WTC11 (cell line): ENCODE data around the gene CTNNA3. TPM values are rescaled to one million over a fixed set of nuclear protein-coding genes. Genes with fewer than 3 reads are reported as not detected.

ENCODE experiments used
- ATAC-seq: fragments of 200-7000 bp; cut with Tn5 transposase; 2 replicates; pipeline ENCODE4 v1.10.0; 2021; ENCODE audit warnings: mild to moderate bottlenecking, moderate library complexity
- CTCF ChIA-PET: fragments of 300-600 bp; sonication (Branson Sonifier 250); formaldehyde crosslinking; loops from one replicate; lab custom pipeline; 2021; ENCODE audit warnings: antibody characterized with exemption; lab: Charles Lee
- POLR2A ChIA-PET: fragments of 350-600 bp; sonication (Branson Sonifier 250); formaldehyde crosslinking; loops from one replicate; lab custom pipeline; 2021; ENCODE audit warnings: antibody characterized with exemption; lab: Charles Lee
- DNase-seq: peaks from one replicate; pipeline ENCODE4 v3.0.0; 2021; ENCODE audit warnings: low spot score
- H3K27ac Mint-ChIP-seq: 2 replicates; pipeline ENCODE4 v1.8.0; 2021; ENCODE audit warnings: mixed read lengths
- H3K27me3 Mint-ChIP-seq: 2 replicates; pipeline ENCODE4 v1.8.0; 2021; ENCODE audit warnings: low read depth, mild to moderate bottlenecking, moderate library complexity, mixed read lengths
- H3K36me3 Mint-ChIP-seq: 2 replicates; pipeline ENCODE4 v1.8.0; 2021; ENCODE audit warnings: mixed read lengths
- H3K4me1 Mint-ChIP-seq: 2 replicates; pipeline ENCODE4 v1.8.0; 2022; ENCODE audit warnings: mixed read lengths
- H3K4me3 Mint-ChIP-seq: 2 replicates; pipeline ENCODE4 v1.8.0; 2021; ENCODE audit warnings: mild to moderate bottlenecking, moderate library complexity, mixed read lengths
- H3K9me3 Mint-ChIP-seq: 2 replicates; pipeline ENCODE4 v1.8.0; 2021; ENCODE audit warnings: mixed read lengths
- ATF2 ChIP-seq: sonication (generic); formaldehyde crosslinking; IDR thresholded peaks from 2 replicates; pipeline ENCODE4 v1.8.1; 2022; ENCODE audit warnings: low read depth, missing genetic modification reagents, borderline replicate concordance
- E2F5 ChIP-seq: sonication (generic); formaldehyde crosslinking; IDR thresholded peaks from 2 replicates; pipeline ENCODE4 v1.8.1; 2022; ENCODE audit warnings: mild to moderate bottlenecking, moderate library complexity, missing genetic modification reagents
- ESRRA ChIP-seq: sonication (generic); formaldehyde crosslinking; IDR thresholded peaks from 2 replicates; pipeline ENCODE4 v1.8.1; 2022; ENCODE audit warnings: mild to moderate bottlenecking, missing genetic modification reagents, borderline replicate concordance
- FOXJ3 ChIP-seq: sonication (generic); formaldehyde crosslinking; IDR thresholded peaks from 2 replicates; pipeline ENCODE4 v1.9.0; 2021; ENCODE audit warnings: missing genetic modification reagents, mild to moderate bottlenecking, borderline replicate concordance
- FOXP1 ChIP-seq: sonication (generic); formaldehyde crosslinking; IDR thresholded peaks from 2 replicates; pipeline ENCODE4 v1.8.0; 2022; ENCODE audit warnings: missing genetic modification reagents, mild to moderate bottlenecking, moderate library complexity, borderline replicate concordance
- IRF1 ChIP-seq: sonication (generic); formaldehyde crosslinking; IDR thresholded peaks from 2 replicates; pipeline ENCODE4 v1.8.0; 2023; ENCODE audit warnings: missing genetic modification reagents
- MLX ChIP-seq: sonication (generic); formaldehyde crosslinking; IDR thresholded peaks from 2 replicates; pipeline ENCODE4 v1.8.1; 2023; ENCODE audit warnings: mild to moderate bottlenecking, missing genetic modification reagents, moderate library complexity
- NFYB ChIP-seq: sonication (generic); formaldehyde crosslinking; conservative IDR thresholded peaks from 2 replicates; pipeline ENCODE4 v1.8.0; 2022; ENCODE audit warnings: low read depth, missing genetic modification reagents
- NR1H2 ChIP-seq: sonication (generic); formaldehyde crosslinking; IDR thresholded peaks from 2 replicates; pipeline ENCODE4 v1.9.0; 2021; ENCODE audit warnings: mild to moderate bottlenecking, moderate library complexity, missing genetic modification reagents
- PREB ChIP-seq: sonication (generic); formaldehyde crosslinking; IDR thresholded peaks from 2 replicates; pipeline ENCODE4 v1.8.1; 2022; ENCODE audit warnings: mild to moderate bottlenecking, missing genetic modification reagents, moderate library complexity, borderline replicate concordance
- SMAD3 ChIP-seq: sonication (generic); formaldehyde crosslinking; IDR thresholded peaks from 2 replicates; pipeline ENCODE4 v1.8.0; 2022; ENCODE audit warnings: missing genetic modification reagents, mild to moderate bottlenecking, borderline replicate concordance
- SP1 ChIP-seq: sonication (generic); formaldehyde crosslinking; conservative IDR thresholded peaks from 2 replicates; pipeline ENCODE4 v1.8.1; 2022; ENCODE audit warnings: missing genetic modification reagents
- ZNF138 ChIP-seq: sonication (generic); formaldehyde crosslinking; conservative IDR thresholded peaks from 2 replicates; pipeline ENCODE4 v1.8.1; 2022; ENCODE audit warnings: mild to moderate bottlenecking, moderate library complexity, missing genetic modification reagents
- ZNF423 ChIP-seq: fragments of 250-450 bp; sonication (Bioruptor Pico); IDR thresholded peaks from 2 replicates; pipeline ENCODE4 v2.1.2; 2022; ENCODE audit warnings: mild to moderate bottlenecking, moderate library complexity
- total RNA-seq: library from RNA; stranded (reverse); gene quantifications from 3 replicates; pipeline ENCODE4 v1.2.3, GENCODE V29; 2021
- TF ChIP-seq, protein P1 (sequence below): fragments of 250-450 bp; sonication (Bioruptor Pico); IDR thresholded peaks from 2 replicates; pipeline ENCODE4 v1.9.0; 2021; ENCODE audit warnings: mild to moderate bottlenecking
- TF ChIP-seq, protein P2 (sequence below): fragments of 250-450 bp; sonication (Bioruptor Pico); IDR thresholded peaks from 2 replicates; pipeline ENCODE4 v1.9.0; 2021; ENCODE audit warnings: moderate library complexity, mild to moderate bottlenecking, inconsistent platforms, borderline replicate concordance
- TF ChIP-seq, protein P3 (sequence below): fragments of 200-600 bp; IDR thresholded peaks from 2 replicates; pipeline ENCODE4 v1.8.0; 2022; ENCODE audit warnings: antibody characterized with exemption
- TF ChIP-seq, protein P4 (sequence below): sonication (generic); formaldehyde crosslinking; IDR thresholded peaks from 2 replicates; pipeline ENCODE4 v1.8.1; 2023; ENCODE audit warnings: mild to moderate bottlenecking, missing genetic modification reagents, borderline replicate concordance
- TF ChIP-seq, protein P5 (sequence below): sonication (generic); formaldehyde crosslinking; IDR thresholded peaks from 2 replicates; pipeline ENCODE4 v1.8.1; 2023; ENCODE audit warnings: mild to moderate bottlenecking, missing genetic modification reagents

CTNNA3 gene
- total RNA-seq, 1 experiment from 2014 or later, result 6.1 TPM

GRCh38 chr10:66673071-66673470, 1022.9 kb downstream of the CTNNA3 start (continued):
- TF ChIP-seq ZNF423 (CRISPR knock-in tag) (no peak), IRF1 (CRISPR knock-in tag) (no peak), E2F5 (CRISPR knock-in tag) (no peak), NFYB (no peak)
- TF ChIP-seq, protein P1, sequence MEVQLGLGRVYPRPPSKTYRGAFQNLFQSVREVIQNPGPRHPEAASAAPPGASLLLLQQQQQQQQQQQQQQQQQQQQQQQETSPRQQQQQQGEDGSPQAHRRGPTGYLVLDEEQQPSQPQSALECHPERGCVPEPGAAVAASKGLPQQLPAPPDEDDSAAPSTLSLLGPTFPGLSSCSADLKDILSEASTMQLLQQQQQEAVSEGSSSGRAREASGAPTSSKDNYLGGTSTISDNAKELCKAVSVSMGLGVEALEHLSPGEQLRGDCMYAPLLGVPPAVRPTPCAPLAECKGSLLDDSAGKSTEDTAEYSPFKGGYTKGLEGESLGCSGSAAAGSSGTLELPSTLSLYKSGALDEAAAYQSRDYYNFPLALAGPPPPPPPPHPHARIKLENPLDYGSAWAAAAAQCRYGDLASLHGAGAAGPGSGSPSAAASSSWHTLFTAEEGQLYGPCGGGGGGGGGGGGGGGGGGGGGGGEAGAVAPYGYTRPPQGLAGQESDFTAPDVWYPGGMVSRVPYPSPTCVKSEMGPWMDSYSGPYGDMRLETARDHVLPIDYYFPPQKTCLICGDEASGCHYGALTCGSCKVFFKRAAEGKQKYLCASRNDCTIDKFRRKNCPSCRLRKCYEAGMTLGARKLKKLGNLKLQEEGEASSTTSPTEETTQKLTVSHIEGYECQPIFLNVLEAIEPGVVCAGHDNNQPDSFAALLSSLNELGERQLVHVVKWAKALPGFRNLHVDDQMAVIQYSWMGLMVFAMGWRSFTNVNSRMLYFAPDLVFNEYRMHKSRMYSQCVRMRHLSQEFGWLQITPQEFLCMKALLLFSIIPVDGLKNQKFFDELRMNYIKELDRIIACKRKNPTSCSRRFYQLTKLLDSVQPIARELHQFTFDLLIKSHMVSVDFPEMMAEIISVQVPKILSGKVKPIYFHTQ (CRISPR knock-in tag), result no peak

- ChIA-PET CTCF (no interaction called here), POLR2A (no interaction called here)
- Mint-ChIP-seq H3K4me1 (no peaks in the 10 kb centered on the region), H3K9me3 (no peaks in the 10 kb centered on the region), H3K36me3 (no peaks in the 10 kb centered on the region), H3K27me3 (no peaks in the 10 kb centered on the region), H3K4me3 (no peak overlapping the region), H3K27ac (no peak overlapping the region)
- ATAC-seq (no peak), DNase-seq (no peak)
- no peak for TF ChIP-seq FOXJ3 (CRISPR knock-in tag)
- TF ChIP-seq SP1 (CRISPR knock-in tag), result no peak
- TF ChIP-seq, protein P2, sequence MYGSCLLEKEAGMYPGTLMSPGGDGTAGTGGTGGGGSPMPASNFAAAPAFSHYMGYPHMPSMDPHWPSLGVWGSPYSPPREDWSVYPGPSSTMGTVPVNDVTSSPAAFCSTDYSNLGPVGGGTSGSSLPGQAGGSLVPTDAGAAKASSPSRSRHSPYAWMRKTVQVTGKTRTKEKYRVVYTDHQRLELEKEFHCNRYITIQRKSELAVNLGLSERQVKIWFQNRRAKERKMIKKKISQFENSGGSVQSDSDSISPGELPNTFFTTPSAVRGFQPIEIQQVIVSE (CRISPR knock-in tag), result no peak
- TF ChIP-seq ESRRA (CRISPR knock-in tag), result no peak
- no peak for TF ChIP-seq ZNF423 (CRISPR knock-in tag)
- TF ChIP-seq, protein P3, sequence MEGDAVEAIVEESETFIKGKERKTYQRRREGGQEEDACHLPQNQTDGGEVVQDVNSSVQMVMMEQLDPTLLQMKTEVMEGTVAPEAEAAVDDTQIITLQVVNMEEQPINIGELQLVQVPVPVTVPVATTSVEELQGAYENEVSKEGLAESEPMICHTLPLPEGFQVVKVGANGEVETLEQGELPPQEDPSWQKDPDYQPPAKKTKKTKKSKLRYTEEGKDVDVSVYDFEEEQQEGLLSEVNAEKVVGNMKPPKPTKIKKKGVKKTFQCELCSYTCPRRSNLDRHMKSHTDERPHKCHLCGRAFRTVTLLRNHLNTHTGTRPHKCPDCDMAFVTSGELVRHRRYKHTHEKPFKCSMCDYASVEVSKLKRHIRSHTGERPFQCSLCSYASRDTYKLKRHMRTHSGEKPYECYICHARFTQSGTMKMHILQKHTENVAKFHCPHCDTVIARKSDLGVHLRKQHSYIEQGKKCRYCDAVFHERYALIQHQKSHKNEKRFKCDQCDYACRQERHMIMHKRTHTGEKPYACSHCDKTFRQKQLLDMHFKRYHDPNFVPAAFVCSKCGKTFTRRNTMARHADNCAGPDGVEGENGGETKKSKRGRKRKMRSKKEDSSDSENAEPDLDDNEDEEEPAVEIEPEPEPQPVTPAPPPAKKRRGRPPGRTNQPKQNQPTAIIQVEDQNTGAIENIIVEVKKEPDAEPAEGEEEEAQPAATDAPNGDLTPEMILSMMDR, result no peak
- no peak for TF ChIP-seq SMAD3 (CRISPR knock-in tag)
- TF ChIP-seq NFYB, result no peak
- TF ChIP-seq NR1H2 (CRISPR knock-in tag), result no peak
- no peak for TF ChIP-seq ZNF138 (CRISPR knock-in tag)
- TF ChIP-seq ATF2 (CRISPR knock-in tag), result no peak
- TF ChIP-seq MLX (CRISPR knock-in tag), result no peak
- TF ChIP-seq FOXP1, result no peak
- TF ChIP-seq PREB (CRISPR knock-in tag), result no peak
- TF ChIP-seq, protein P4, sequence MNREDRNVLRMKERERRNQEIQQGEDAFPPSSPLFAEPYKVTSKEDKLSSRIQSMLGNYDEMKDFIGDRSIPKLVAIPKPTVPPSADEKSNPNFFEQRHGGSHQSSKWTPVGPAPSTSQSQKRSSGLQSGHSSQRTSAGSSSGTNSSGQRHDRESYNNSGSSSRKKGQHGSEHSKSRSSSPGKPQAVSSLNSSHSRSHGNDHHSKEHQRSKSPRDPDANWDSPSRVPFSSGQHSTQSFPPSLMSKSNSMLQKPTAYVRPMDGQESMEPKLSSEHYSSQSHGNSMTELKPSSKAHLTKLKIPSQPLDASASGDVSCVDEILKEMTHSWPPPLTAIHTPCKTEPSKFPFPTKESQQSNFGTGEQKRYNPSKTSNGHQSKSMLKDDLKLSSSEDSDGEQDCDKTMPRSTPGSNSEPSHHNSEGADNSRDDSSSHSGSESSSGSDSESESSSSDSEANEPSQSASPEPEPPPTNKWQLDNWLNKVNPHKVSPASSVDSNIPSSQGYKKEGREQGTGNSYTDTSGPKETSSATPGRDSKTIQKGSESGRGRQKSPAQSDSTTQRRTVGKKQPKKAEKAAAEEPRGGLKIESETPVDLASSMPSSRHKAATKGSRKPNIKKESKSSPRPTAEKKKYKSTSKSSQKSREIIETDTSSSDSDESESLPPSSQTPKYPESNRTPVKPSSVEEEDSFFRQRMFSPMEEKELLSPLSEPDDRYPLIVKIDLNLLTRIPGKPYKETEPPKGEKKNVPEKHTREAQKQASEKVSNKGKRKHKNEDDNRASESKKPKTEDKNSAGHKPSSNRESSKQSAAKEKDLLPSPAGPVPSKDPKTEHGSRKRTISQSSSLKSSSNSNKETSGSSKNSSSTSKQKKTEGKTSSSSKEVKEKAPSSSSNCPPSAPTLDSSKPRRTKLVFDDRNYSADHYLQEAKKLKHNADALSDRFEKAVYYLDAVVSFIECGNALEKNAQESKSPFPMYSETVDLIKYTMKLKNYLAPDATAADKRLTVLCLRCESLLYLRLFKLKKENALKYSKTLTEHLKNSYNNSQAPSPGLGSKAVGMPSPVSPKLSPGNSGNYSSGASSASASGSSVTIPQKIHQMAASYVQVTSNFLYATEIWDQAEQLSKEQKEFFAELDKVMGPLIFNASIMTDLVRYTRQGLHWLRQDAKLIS (CRISPR knock-in tag), result no peak
- TF ChIP-seq, protein P5, sequence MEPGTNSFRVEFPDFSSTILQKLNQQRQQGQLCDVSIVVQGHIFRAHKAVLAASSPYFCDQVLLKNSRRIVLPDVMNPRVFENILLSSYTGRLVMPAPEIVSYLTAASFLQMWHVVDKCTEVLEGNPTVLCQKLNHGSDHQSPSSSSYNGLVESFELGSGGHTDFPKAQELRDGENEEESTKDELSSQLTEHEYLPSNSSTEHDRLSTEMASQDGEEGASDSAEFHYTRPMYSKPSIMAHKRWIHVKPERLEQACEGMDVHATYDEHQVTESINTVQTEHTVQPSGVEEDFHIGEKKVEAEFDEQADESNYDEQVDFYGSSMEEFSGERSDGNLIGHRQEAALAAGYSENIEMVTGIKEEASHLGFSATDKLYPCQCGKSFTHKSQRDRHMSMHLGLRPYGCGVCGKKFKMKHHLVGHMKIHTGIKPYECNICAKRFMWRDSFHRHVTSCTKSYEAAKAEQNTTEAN (CRISPR knock-in tag), result no peak
Observed at GRCh38 chr10:66671562-66671961, 1024.4 kb downstream of the CTNNA3 start.
